Left ventricle myocardium inferior (tissue), 1 donor: ENCODE results near the gene ARL16. TPM values are rescaled to one million over a fixed set of nuclear protein-coding genes. Genes with fewer than 3 reads are reported as not detected.

Source experiments
- DNase-seq: peaks from one replicate; pipeline ENCODE4 v3.0.0-alpha.2; 2020
- H3K27ac ChIP-seq: fragments of 200-600 bp; replicated peaks from 2 replicates; pipeline ENCODE4 v1.8.0; 2021
- H3K27me3 ChIP-seq: fragments of 200-600 bp; 2 replicates; pipeline ENCODE4 v1.8.0; 2021; ENCODE audit warnings: low read depth
- H3K36me3 ChIP-seq: fragments of 200-600 bp; 2 replicates; pipeline ENCODE4 v1.8.0; 2021
- H3K4me1 ChIP-seq: fragments of 200-600 bp; 2 replicates; pipeline ENCODE4 v1.8.0; 2021
- H3K4me3 ChIP-seq: fragments of 200-600 bp; 2 replicates; pipeline ENCODE4 v1.8.0; 2021; ENCODE audit warnings: mild to moderate bottlenecking, moderate library complexity
- H3K9me3 ChIP-seq: fragments of 200-600 bp; replicated peaks from 2 replicates; pipeline ENCODE4 v1.8.0; 2021
- CTCF ChIP-seq: fragments of 200-600 bp; IDR thresholded peaks from 2 replicates; pipeline ENCODE4 v1.8.0; 2021; ENCODE audit warnings: antibody characterized with exemption, mild to moderate bottlenecking, borderline replicate concordance
- intact Hi-C: fragments of 100-400 bp; cut with micrococcal nuclease; formaldehyde crosslinking; loops from one replicate; pipeline ENCODE4 v1.11.0; 2022
- microRNA-seq: library from miRNA; unstranded; fragments of <30 nt; microRNA quantifications from one replicate; pipeline ENCODE4 v1.2.0, GENCODE V29; 2020
- total RNA-seq: library from RNA; stranded (reverse); fragmentation: NEBNext Ultra II Directional; extraction: Animal tissue kit (Norgen Biotek cat#: 25700); gene quantifications from one replicate; pipeline ENCODE4 v1.2.1, GENCODE V29; 2021
- donor health status: DM: no; HTN: yes; CAD: no; lungs with severe emphysema.

The ARL16 gene
- total RNA-seq, 1 donor from 2014 or later, result 9.0 TPM

DNA sequence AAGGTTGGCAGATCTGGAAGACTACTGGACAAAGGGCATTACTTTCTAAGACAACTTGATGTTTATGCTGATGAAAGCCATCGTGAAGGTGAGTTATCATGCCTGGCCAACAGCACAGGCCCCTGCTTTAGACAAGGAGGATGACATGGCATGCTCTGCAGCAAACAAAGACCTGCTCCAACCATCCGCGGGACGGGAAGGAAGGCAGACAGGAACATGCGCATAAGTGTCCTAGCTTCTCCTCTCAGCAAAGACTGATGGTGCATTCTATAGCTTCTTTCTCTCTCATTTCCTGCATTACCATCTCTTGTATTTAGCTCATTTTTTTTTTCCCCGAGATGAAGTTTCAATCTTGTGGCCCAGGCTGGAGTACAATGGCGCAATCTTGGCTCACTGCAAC lies 52.1 kb downstream of the ARL16 start:
- H3K4me1 ChIP-seq, result peaks cover 52% of the 10 kb centered on the region
- peaks cover 42% of the 10 kb centered on the region for H3K36me3 ChIP-seq
- no peaks in the 10 kb centered on the region for H3K9me3 ChIP-seq
- DNase-seq, result no peak
- TF ChIP-seq CTCF, result no peak
- H3K4me3 ChIP-seq, result no peak overlapping the region
- intact Hi-C loops, result no loop called here
- no peaks in the 10 kb centered on the region for H3K27me3 ChIP-seq
- H3K27ac ChIP-seq, result no peak overlapping the region

Small RNA genes within 50 kb of the gene (microRNA-seq; reads per million reads assigned to microRNA genes)
- gene MIR6786, result not detected

Other genes with a start within 250 kb of the ARL16 start
- gene ACTG1, start 171.0 kb downstream of the ARL16 start, total RNA-seq, result 342 TPM
- gene FSCN2, start 155.4 kb downstream of the ARL16 start, total RNA-seq, result 0.38 TPM
- 15.9 TPM for gene FAAP100, start 131.4 kb downstream of the ARL16 start, total RNA-seq
- gene NPLOC4, start 46.7 kb downstream of the ARL16 start, total RNA-seq, result 87.5 TPM
- gene TSPAN10, start 46.6 kb downstream of the ARL16 start, total RNA-seq, result 0.30 TPM
- not detected for gene PDE6G, start 27.3 kb downstream of the ARL16 start, total RNA-seq
- 18.4 TPM for gene OXLD1, start 17.2 kb downstream of the ARL16 start, total RNA-seq
- gene CCDC137, start 17.1 kb downstream of the ARL16 start, total RNA-seq, result 5.6 TPM
- gene HGS, start 214 bp upstream of the ARL16 start, total RNA-seq, result 50.5 TPM
- 157 TPM for gene MRPL12, start 19.6 kb upstream of the ARL16 start, total RNA-seq
- gene SLC25A10, start 28.5 kb upstream of the ARL16 start, total RNA-seq, result 8.2 TPM
- not detected for gene GCGR, start 120.4 kb upstream of the ARL16 start, total RNA-seq
- 110 TPM for gene MCRIP1, start 149.5 kb upstream of the ARL16 start, total RNA-seq
- gene PPP1R27, start 151.3 kb upstream of the ARL16 start, total RNA-seq, result 0.25 TPM
- gene P4HB, start 176.7 kb upstream of the ARL16 start, total RNA-seq, result 267 TPM
- 95.1 TPM for gene ARHGDIA, start 187.5 kb upstream of the ARL16 start, total RNA-seq
- gene ALYREF, start 207.8 kb upstream of the ARL16 start, total RNA-seq, result 32.1 TPM
- gene ANAPC11, start 207.9 kb upstream of the ARL16 start, total RNA-seq, result 161 TPM
- 0.19 TPM for gene NPB, start 218.4 kb upstream of the ARL16 start, total RNA-seq
- 48.1 TPM for gene PCYT2, start 227.6 kb upstream of the ARL16 start, total RNA-seq
- gene SIRT7, start 234.4 kb upstream of the ARL16 start, total RNA-seq, result 8.5 TPM
- gene MAFG, start 243.9 kb upstream of the ARL16 start, total RNA-seq, result 24.3 TPM